HCT116 (cell line): ENCODE data around the gene TMEM184A. TPM values are rescaled to one million over a fixed set of nuclear protein-coding genes. Genes with fewer than 3 reads are reported as not detected.

Experiments used
- ATAC-seq: fragments of 200-7000 bp; cut with Tn5 transposase; 2 replicates; pipeline ENCODE4 v1.9.1; 2020; ENCODE audit warnings: mild to moderate bottlenecking, moderate library complexity
- BruUV-seq: library from RNA; stranded (reverse); fragments of 400-500 nt; replicated peaks from 2 replicates; lab custom pipeline; 2021; lab: Mats Ljungman, UMichigan
- CTCF ChIA-PET: fragments of 300-600 bp; sonication (Branson Sonifier 250); formaldehyde crosslinking; loops from one replicate; lab custom pipeline; 2021; ENCODE audit warnings: antibody characterized with exemption; lab: Charles Lee
- POLR2A ChIA-PET: fragments of 300-600, 350-600 bp; sonication (Branson Sonifier 250); formaldehyde crosslinking; loops from one replicate; lab custom pipeline; 2021; ENCODE audit warnings: antibody characterized with exemption; lab: Charles Lee
- RAD21 ChIA-PET, 2 experiments: fragments of 300-600 bp; sonication (Branson Sonifier 250); formaldehyde crosslinking; loops; one replicate each; lab custom pipeline; 2023; ENCODE audit warnings: low total read pairs in 2 of 2; ENCODE audit not compliant: uncharacterized antibody in 2 of 2, unreplicated experiment in 2 of 2, low non-redundant PET in 1 of 2; lab: Charles Lee
- DNase-seq: peaks from one replicate; pipeline ENCODE4 v3.0.0-alpha.2; 2010; ENCODE audit warnings: low read depth, low spot score
- H2AFZ ChIP-seq: fragments of 200-600 bp; shearing (Covaris generic), sonication (generic); 2 replicates; pipeline ENCODE4 v1.6.1; 2017; ENCODE audit warnings: low read depth, mixed run types, mixed read lengths, antibody characterized with exemption, low read length; ENCODE audit not compliant: poor library complexity, severe bottlenecking
- H3K27ac ChIP-seq: 2 replicates; pipeline ENCODE4 v1.5.1; 2012; ENCODE audit warnings: low read depth, low read length
- H3K27me3 ChIP-seq: fragments of 200-600 bp; sonication (generic); 2 replicates; pipeline ENCODE4 v1.6.1; 2016; ENCODE audit warnings: mixed run types, low read length, mixed read lengths; ENCODE audit not compliant: insufficient read depth
- H3K36me3 ChIP-seq, 2 experiments: fragments of 200-500 bp in 1 of 2; fragments of 200-600 bp in 1 of 2; sonication (Bioruptor generic) in 1 of 2; sonication (generic) in 1 of 2; 2 replicates each; pipeline versions ENCODE4 v1.5.1 to v1.6.1; 2014 to 2016; ENCODE audit warnings: low read length in 2 of 2, inconsistent platforms in 1 of 2, mixed read lengths in 1 of 2, mixed run types in 1 of 2; ENCODE audit not compliant: insufficient read depth in 2 of 2, control insufficient read depth in 1 of 2
- H3K4me1 ChIP-seq, 2 experiments: fragments of 200-600 bp in 1 of 2; sonication (generic) in 1 of 2; 2 replicates each; pipeline versions ENCODE4 v1.5.1 to v1.6.1; 2012 to 2017; ENCODE audit warnings: low read length in 2 of 2, inconsistent platforms in 1 of 2, mild to moderate bottlenecking in 1 of 2, mixed read lengths in 1 of 2, mixed run types in 1 of 2, moderate library complexity in 1 of 2; ENCODE audit not compliant: insufficient read depth in 2 of 2, control insufficient read depth in 1 of 2
- H3K4me2 ChIP-seq: fragments of 200-600 bp; sonication (generic); 2 replicates; pipeline ENCODE4 v1.6.1; 2017; ENCODE audit warnings: mixed run types, low read length, mixed read lengths
- H3K4me3 ChIP-seq, 2 experiments: fragments of 200-600 bp in 1 of 2; sonication (generic) in 1 of 2; replicated peaks in 1 of 2; 2 replicates each; pipeline ENCODE4 v1.5.1; 2011 to 2016; ENCODE audit warnings: low read length in 2 of 2, control low read depth in 1 of 2, low read depth in 1 of 2, mild to moderate bottlenecking in 1 of 2, mixed read lengths in 1 of 2, mixed run types in 1 of 2
- H3K79me2 ChIP-seq: fragments of 200-600 bp; sonication (generic); 2 replicates; pipeline ENCODE4 v1.6.1; 2017; ENCODE audit warnings: mild to moderate bottlenecking, mixed run types, low read length, moderate library complexity, mixed read lengths; ENCODE audit not compliant: insufficient read depth
- H3K9ac ChIP-seq: fragments of 200-600 bp; sonication (generic); 2 replicates; pipeline ENCODE4 v1.6.1; 2016; ENCODE audit warnings: low read length, mixed read lengths
- H3K9me2 ChIP-seq: fragments of 200-600 bp; sonication (generic), shearing (Covaris generic); 2 replicates; pipeline ENCODE4 v1.6.1; 2017; ENCODE audit warnings: mixed run types, mild to moderate bottlenecking, moderate library complexity; ENCODE audit not compliant: insufficient read depth
- H3K9me3 ChIP-seq, 2 experiments: fragments of 200-500 bp in 1 of 2; fragments of 200-600 bp in 1 of 2; sonication (Bioruptor generic) in 1 of 2; sonication (generic) in 1 of 2; 2 replicates each; pipeline ENCODE4 v1.6.1; 2014 to 2017; ENCODE audit warnings: low read length in 2 of 2, mixed read lengths in 2 of 2, inconsistent platforms in 1 of 2, low read depth in 1 of 2, mild to moderate bottlenecking in 1 of 2, mixed run types in 1 of 2, moderate library complexity in 1 of 2; ENCODE audit not compliant: control insufficient read depth in 1 of 2, insufficient read depth in 1 of 2
- H4K20me1 ChIP-seq: fragments of 200-600 bp; sonication (generic), shearing (Covaris generic); 2 replicates; pipeline ENCODE4 v1.6.1; 2017; ENCODE audit warnings: mixed run types, mild to moderate bottlenecking, moderate library complexity; ENCODE audit not compliant: insufficient read depth
- ATF3 ChIP-seq: IDR thresholded peaks from 2 replicates; pipeline ENCODE4 v1.6.1; 2012
- CBX3 ChIP-seq: IDR thresholded peaks from 2 replicates; pipeline ENCODE4 v1.6.1; 2012; ENCODE audit warnings: low read depth
- CEBPB ChIP-seq: IDR thresholded peaks from 2 replicates; pipeline ENCODE4 v1.6.1; 2012; ENCODE audit warnings: low read depth
- CTCF ChIP-seq, 3 experiments: fragments of 200-600 bp in 1 of 3; sonication (generic) in 1 of 3; IDR thresholded peaks in 2 of 3; conservative IDR thresholded peaks in 1 of 3; 2 replicates each; pipeline ENCODE4 v1.5.1; 2012 to 2017; ENCODE audit warnings: low read depth in 2 of 3, low read length in 2 of 3, antibody characterized with exemption in 1 of 3, borderline replicate concordance in 1 of 3, control low read depth in 1 of 3, mild to moderate bottlenecking in 1 of 3, mixed read lengths in 1 of 3, mixed run types in 1 of 3, moderate library complexity in 1 of 3; ENCODE audit not compliant: insufficient read depth in 1 of 3
- ELF1 ChIP-seq: IDR thresholded peaks from 2 replicates; pipeline ENCODE4 v1.6.1; 2012; ENCODE audit warnings: low read depth, borderline replicate concordance
- EZH2 ChIP-seq: fragments of 200-600 bp; sonication (generic); IDR thresholded peaks from 2 replicates; pipeline ENCODE4 v1.6.1; 2017; ENCODE audit warnings: antibody characterized with exemption, mixed run types
- EZH2phosphoT487 ChIP-seq: fragments of 200-600 bp; IDR thresholded peaks from 2 replicates; pipeline ENCODE4 v1.6.1; 2018; ENCODE audit warnings: antibody characterized with exemption, borderline replicate concordance
- MAX ChIP-seq: IDR thresholded peaks from 2 replicates; pipeline ENCODE4 v1.6.1; 2012
- POLR2A ChIP-seq: IDR thresholded peaks from 2 replicates; pipeline ENCODE4 v1.7.0; 2011; ENCODE audit warnings: borderline replicate concordance; ENCODE audit not compliant: insufficient read depth, insufficient read length; ENCODE audit errors: extremely low read depth
- POLR2AphosphoS5 ChIP-seq: IDR thresholded peaks from 2 replicates; pipeline ENCODE4 v1.6.1; 2011; ENCODE audit warnings: mild to moderate bottlenecking, low read depth, low read length, moderate library complexity
- RAD21 ChIP-seq: IDR thresholded peaks from 2 replicates; pipeline ENCODE4 v1.6.1; 2012; ENCODE audit warnings: low read depth, mild to moderate bottlenecking
- SIN3A ChIP-seq: IDR thresholded peaks from 2 replicates; pipeline ENCODE4 v1.6.1; 2012; ENCODE audit warnings: low read depth
- TCF7L2 ChIP-seq: IDR thresholded peaks from 2 replicates; pipeline ENCODE4 v1.7.0; 2011; ENCODE audit warnings: borderline replicate concordance, inconsistent platforms; ENCODE audit not compliant: insufficient read depth, insufficient read length; ENCODE audit errors: extremely low read depth
- YY1 ChIP-seq: IDR thresholded peaks from 2 replicates; pipeline ENCODE4 v1.6.1; 2011; ENCODE audit warnings: low read length, low read depth, moderate library complexity, mild to moderate bottlenecking; ENCODE audit not compliant: insufficient replicate concordance; ENCODE audit errors: extremely low read depth
- ZFX ChIP-seq: fragments of 450-650 bp; IDR thresholded peaks from 2 replicates; pipeline ENCODE4 v1.6.1; 2017
- intact Hi-C: fragments of 100-400 bp; cut with micrococcal nuclease; formaldehyde crosslinking; loops from 2 replicates; pipeline ENCODE4 v1.10.0; 2022
- total RNA-seq: library from RNA; stranded (reverse); gene quantifications from one replicate; pipeline ENCODE4 v1.2.1, GENCODE V29; 2021; ENCODE audit not compliant: unreplicated experiment

Gene TMEM184A
- total RNA-seq, 1 experiment from 2014 or later = 34.8 TPM

GRCh38 chr7:1592299-1592871 is 36.4 kb upstream of the TMEM184A start (continued):
- TF ChIP-seq RAD21 (no peak), ZFX (no peak), TCF7L2 (no peak), POLR2A (no peak), POLR2AphosphoS5 (no peak), EZH2phosphoT487 (no peak)

GRCh38 chr7:1591876-1592275 is 35.9 kb upstream of the TMEM184A start:
- intact Hi-C loops = no loop called here
- ATAC-seq = no peak

More at GRCh38 chr7:1591876-1592275, 35.9 kb upstream of the TMEM184A start:
- Histone ChIP-seq H2AFZ (no peak overlapping the region), H3K4me2 (no peak overlapping the region), H3K79me2 (no peaks in the 10 kb centered on the region), H3K4me1 (no peaks in the 10 kb centered on the region), H3K9me2 (no peaks in the 10 kb centered on the region), H3K4me3 (no peak overlapping the region), H3K9me3 (no peaks in the 10 kb centered on the region), H3K27me3 (peaks cover 23% of the 10 kb centered on the region; the same call in 1 of the 2 replicates), H3K9ac (no peak overlapping the region), H4K20me1 (no peaks in the 10 kb centered on the region), H3K36me3 (no peaks in the 10 kb centered on the region), H3K27ac (no peak overlapping the region)
- TF ChIP-seq EZH2 (no peak), SIN3A (no peak), MAX (no peak), CTCF (IDR thresholded peaks at IDR 0.05 in 2 of 3, conservative IDR thresholded peaks at IDR 0.05 in 1 of 3; ENCODE audit: borderline replicate concordance in 1 of 3, insufficient read depth in 1 of 3, low read depth in 2 of 3, low read length in 2 of 3) (no peak), CEBPB (no peak), TCF7L2 (no peak), CBX3 (no peak), ZFX (no peak), ELF1 (no peak), YY1 (no peak), ATF3 (no peak)
- RAD21 ChIA-PET = no interaction called here
- POLR2A ChIA-PET = no interaction called here
- no peak for DNase-seq
- BruUV-seq = no TSS peak
- CTCF ChIA-PET = no interaction called here
